Loucy (cell line): ENCODE measurements around the gene AIRE.

ENCODE experiments used
- CTCF ChIP-seq: fragments of 200-600 bp; sonication (generic); conservative IDR thresholded peaks from 2 replicates; pipeline ENCODE4 v1.5.1; 2014; ENCODE audit warnings: mild to moderate bottlenecking, antibody characterized with exemption, low read length
- EZH2phosphoT487 ChIP-seq: fragments of 200-600 bp; IDR thresholded peaks from 2 replicates; pipeline ENCODE4 v1.6.1; 2018; ENCODE audit warnings: antibody characterized with exemption, mild to moderate bottlenecking, moderate library complexity, borderline replicate concordance

- TF ChIP-seq CTCF (no peak), EZH2phosphoT487 (no peak)
Observed at GRCh38 chr21:44326272-44326647, 40.6 kb downstream of the AIRE start.
